ENCODE measurements around the gene TAOK3. TPM values are rescaled to one million over a fixed set of nuclear protein-coding genes. Genes with fewer than 3 reads are reported as not detected.
A peak's percentile ranks its signal among the peaks of the same experiment; 100 is the strongest.

Gene TAOK3
- total and polyA plus RNA-seq, 10 of the 15 experiments (the other 5 are each of a cell fraction or from before 2014, with no cell fraction given) = 41.3 to 131 (median 57.8) TPM

GRCh38 chr12:118135788-118136558 is 236.7 kb downstream of the TAOK3 start, which contains the start of gene PEBP1 (continued):
- TF ChIP-seq NR2F1 (conservative IDR thresholded peaks at IDR 0.05) = no peak; the same call in 1 of the 2 replicates
- peak; percentile 89 for TF ChIP-seq LARP7 (IDR thresholded peaks at IDR 0.05)
- no peak for TF ChIP-seq STAT1 (conservative IDR thresholded peaks at IDR 0.05)
- TF ChIP-seq PRDM15 (CRISPR knock-in tag; IDR thresholded peaks at IDR 0.05) = no peak
- peak; percentile 90 for TF ChIP-seq SP1 (IDR thresholded peaks at IDR 0.05; ENCODE audit: low read depth, low read length)
- no peak for TF ChIP-seq SREBF1 (IDR thresholded peaks at IDR 0.05; ENCODE audit: low read length)
- TF ChIP-seq CUX1 (IDR thresholded peaks at IDR 0.05; ENCODE audit: insufficient replicate concordance, low read depth, low read length) = no peak
- peak; percentile 59; the same call in 1 of the 3 replicates for TF ChIP-seq POU2F2 (IDR thresholded peaks at IDR 0.05; ENCODE audit: borderline replicate concordance, low read depth, low read length)
- peak; percentile 88 for TF ChIP-seq TAF1 (IDR thresholded peaks at IDR 0.05; ENCODE audit: borderline replicate concordance, low read depth, low read length)
- no peak for TF ChIP-seq NR2C2 (IDR thresholded peaks at IDR 0.05; ENCODE audit: borderline replicate concordance, control insufficient read depth, insufficient read length, low read depth)
- TF ChIP-seq MEF2A (IDR thresholded peaks at IDR 0.05; ENCODE audit: insufficient read depth, low read depth, low read length) = no peak
- no peak for TF ChIP-seq RELA (IDR thresholded peaks at IDR 0.05; ENCODE audit: borderline replicate concordance, partially characterized antibody)
- TF ChIP-seq FOXK2 (IDR thresholded peaks at IDR 0.05) = no peak
- peak; percentile 91 for TF ChIP-seq MAX (IDR thresholded peaks at IDR 0.05; ENCODE audit: low read depth, low read length)
- TF ChIP-seq POLR2A (IDR thresholded peaks at IDR 0.05; ENCODE audit: low read depth, low read length) = peak; percentile 97
- no peak for TF ChIP-seq RCOR1 (conservative IDR thresholded peaks at IDR 0.05; ENCODE audit: low read depth, low read length)
- no peak for TF ChIP-seq EP300 (IDR thresholded peaks at IDR 0.05; ENCODE audit: borderline replicate concordance in 1 of 2, control insufficient read depth in 1 of 2, low read depth in 2 of 2, low read length in 2 of 2)
- peak; percentile 90 for TF ChIP-seq NFYB (IDR thresholded peaks at IDR 0.05; ENCODE audit: insufficient read depth, low read depth, low read length)
- TF ChIP-seq ZSCAN29 (IDR thresholded peaks at IDR 0.05) = no peak
- peak; percentile 97 for TF ChIP-seq CHD2 (IDR thresholded peaks at IDR 0.05; ENCODE audit: borderline replicate concordance, low read depth, low read length)
- TF ChIP-seq BMI1 (IDR thresholded peaks at IDR 0.05; ENCODE audit: borderline replicate concordance) = no peak
